B cell (primary cell): ENCODE results near the gene KIF2A. TPM values are rescaled to one million over a fixed set of nuclear protein-coding genes. Genes with fewer than 3 reads are reported as not detected.

ENCODE experiments used
- ATAC-seq: fragments of 200-7000 bp; cut with Tn5 transposase; one replicate; pipeline ENCODE4 v1.10.0; 2021; ENCODE audit warnings: low read depth, mild to moderate bottlenecking, moderate number of reproducible peaks, moderate library complexity
- CTCF ChIA-PET: fragments of 350-600 bp; sonication (Branson Sonifier 250); formaldehyde crosslinking; loops from one replicate; lab custom pipeline; 2021; ENCODE audit warnings: antibody characterized with exemption, inconsistent platforms; lab: Charles Lee
- POLR2A ChIA-PET: fragments of 350-600 bp; sonication (Branson Sonifier 250); formaldehyde crosslinking; loops from one replicate; lab custom pipeline; 2021; ENCODE audit warnings: antibody characterized with exemption; lab: Charles Lee
- DNase-seq: peaks from one replicate; pipeline ENCODE4 v3.0.0; 2013
- H2AFZ ChIP-seq: 2 replicates; pipeline ENCODE4 v1.6.1; 2012; ENCODE audit warnings: mild to moderate bottlenecking, low read depth, low read length; ENCODE audit not compliant: insufficient read depth, poor library complexity, severe bottlenecking
- H3K27ac ChIP-seq, 2 donors: 1 replicate in 1 of 2; 2 replicates in 1 of 2; pipeline ENCODE4 v1.5.1; 2012 to 2013; ENCODE audit warnings: low read length in 2 of 2, mild to moderate bottlenecking in 2 of 2, moderate library complexity in 1 of 2
- H3K27me3 ChIP-seq, 4 experiments: fragments of 200-600 bp in 1 of 4; sonication (generic) in 1 of 4; replicated peaks in 1 of 4; 1 replicate in 2 of 4; 2 replicates in 2 of 4; pipeline versions ENCODE4 v1.6.1 to v1.7.0; 2013 to 2016; ENCODE audit warnings: low read length in 3 of 4, mild to moderate bottlenecking in 2 of 4, mixed read lengths in 1 of 4, moderate library complexity in 1 of 4; ENCODE audit not compliant: insufficient read depth in 4 of 4, control insufficient read depth in 3 of 4; ENCODE audit errors: control extremely low read depth in 1 of 4
- H3K36me3 ChIP-seq, 2 experiments: replicated peaks in 1 of 2; 1 replicate in 1 of 2; 2 replicates in 1 of 2; pipeline versions ENCODE4 v1.6.1 to v1.7.1; 2013; ENCODE audit warnings: low read length in 1 of 2; ENCODE audit not compliant: insufficient read depth in 2 of 2, control insufficient read depth in 1 of 2; ENCODE audit errors: control extremely low read depth in 1 of 2, extremely low read depth in 1 of 2
- H3K4me1 ChIP-seq, 2 donors: fragments of 200-600 bp in 1 of 2; sonication (generic) in 1 of 2; 1 replicate in 1 of 2; 2 replicates in 1 of 2; pipeline versions ENCODE4 v1.5.1 to v1.6.1; 2013 to 2017; ENCODE audit warnings: low read length in 2 of 2; ENCODE audit not compliant: control insufficient read depth in 2 of 2, insufficient read depth in 2 of 2
- H3K4me2 ChIP-seq: replicated peaks from 2 replicates; pipeline ENCODE3; 2012; ENCODE audit warnings: mild to moderate bottlenecking, low read depth, low read length; ENCODE audit not compliant: poor library complexity, severe bottlenecking
- H3K4me3 ChIP-seq, 5 experiments: fragments of 200-600 bp in 1 of 5; sonication (generic) in 1 of 5; 1 replicate in 3 of 5; 2 replicates in 2 of 5; pipeline versions ENCODE4 v1.5.1 to v1.7.0; 2011 to 2016; ENCODE audit warnings: low read length in 4 of 5, mild to moderate bottlenecking in 4 of 5, low read depth in 2 of 5, control low read depth in 1 of 5, moderate library complexity in 1 of 5; ENCODE audit not compliant: insufficient read depth in 1 of 5; ENCODE audit errors: control extremely low read depth in 1 of 5, extremely low read depth in 1 of 5
- H3K79me2 ChIP-seq: fragments of 200-600 bp; sonication (generic); one replicate; pipeline ENCODE4 v1.6.0; 2016; ENCODE audit warnings: low read length; ENCODE audit not compliant: control insufficient read depth, insufficient read depth
- H3K9ac ChIP-seq: fragments of 200-600 bp; sonication (generic); 2 replicates; pipeline ENCODE4 v1.6.1; 2017; ENCODE audit warnings: mild to moderate bottlenecking, low read length, moderate library complexity
- H3K9me3 ChIP-seq, 3 donors: one replicate each; pipeline versions ENCODE4 v1.6.1 to v1.7.1; 2013; ENCODE audit warnings: low read length in 2 of 3; ENCODE audit not compliant: control insufficient read depth in 2 of 3, insufficient read depth in 1 of 3; ENCODE audit errors: control extremely low read depth in 1 of 3
- H4K20me1 ChIP-seq: 2 replicates; pipeline ENCODE4 v1.6.0; 2012; ENCODE audit warnings: mild to moderate bottlenecking, low read length; ENCODE audit not compliant: insufficient read depth, control insufficient read depth, poor library complexity, severe bottlenecking
- H3K27ac Mint-ChIP-seq: one replicate; pipeline ENCODE4 v1.8.0; 2021; ENCODE audit warnings: mixed read lengths
- H3K27me3 Mint-ChIP-seq: one replicate; pipeline ENCODE4 v1.8.0; 2021; ENCODE audit warnings: mixed read lengths
- H3K4me1 Mint-ChIP-seq: one replicate; pipeline ENCODE4 v1.8.0; 2021; ENCODE audit warnings: mixed read lengths
- H3K4me3 Mint-ChIP-seq: one replicate; pipeline ENCODE4 v1.8.0; 2021; ENCODE audit warnings: mixed read lengths
- H3K9me3 Mint-ChIP-seq: one replicate; pipeline ENCODE4 v1.8.0; 2022; ENCODE audit warnings: mixed read lengths; ENCODE audit not compliant: insufficient read depth
- EZH2 ChIP-seq: IDR thresholded peaks from 2 replicates; pipeline ENCODE4 v1.6.1; 2012; ENCODE audit warnings: borderline replicate concordance, low read depth, mild to moderate bottlenecking, moderate library complexity, low read length; ENCODE audit not compliant: insufficient read depth, poor library complexity, severe bottlenecking
- WGBS: methylation state at CpG from one replicate; pipeline ENCODE4 v1.1.5; 2013; ENCODE audit warnings: missing lambda C conversion rate; ENCODE audit not compliant: insufficient coverage; 5-methylcytosine and 5-hydroxymethylcytosine counted together
- intact Hi-C: fragments of 100-400 bp; cut with micrococcal nuclease; formaldehyde crosslinking; loops from one replicate; pipeline ENCODE4 v1.10.0; 2022
- polyA plus RNA-seq: library from polyadenylated mRNA; depleted of rRNA; stranded (reverse); fragments of >200 nt; gene quantifications from 2 replicates; pipeline ENCODE4 v1.2.3, GENCODE V29; 2012
- total RNA-seq, 2 donors: library from RNA; stranded (reverse); fragments of 120-200 nt in 1 of 2; gene quantifications; 1 replicate in 1 of 2; 2 replicates in 1 of 2; pipeline versions ENCODE4 v1.2.3 to v1.2.4, GENCODE V29; 2013 to 2022
- TF ChIP-seq, protein P1 (sequence below): fragments of 200-600 bp; IDR thresholded peaks from one replicate; pipeline ENCODE4 v1.8.0; 2022; ENCODE audit warnings: antibody characterized with exemption, mild to moderate bottlenecking

The KIF2A gene
- total and polyA plus RNA-seq, 2 donors (not counting 1 experiment from before 2014, with no cell fraction given), result 12.9 to 59.0 TPM

DNA sequence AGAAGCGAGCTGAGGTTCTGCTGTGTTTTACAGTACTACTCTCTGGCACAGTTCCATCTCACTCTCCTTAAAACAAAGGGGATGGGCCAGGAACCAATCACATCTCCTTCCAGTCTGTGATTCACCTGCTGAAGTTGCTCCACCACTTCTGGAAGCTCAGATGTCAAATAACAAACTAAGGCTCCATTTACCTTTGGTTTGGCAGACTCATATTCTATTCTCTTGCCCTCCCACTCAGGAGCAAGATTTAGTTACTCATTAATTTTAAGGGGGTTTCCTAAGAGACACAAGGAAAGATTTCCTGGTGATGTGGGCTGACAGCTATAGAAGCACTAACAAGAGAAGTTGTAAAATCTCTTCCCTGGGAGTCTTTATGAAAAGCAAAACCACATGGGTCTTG is 37.8 kb upstream of the KIF2A start:
- Histone ChIP-seq H3K27ac (no peak overlapping the region), H3K4me3 (no peak overlapping the region), H4K20me1 (no peaks in the 10 kb centered on the region), H3K79me2 (no peaks in the 10 kb centered on the region), H3K27me3 (no peaks in the 10 kb centered on the region), H3K9ac (no peak overlapping the region), H3K9me3 (no peaks in the 10 kb centered on the region), H3K4me2 (no peak overlapping the region), H2AFZ (no peak overlapping the region), H3K4me1 (no peaks in the 10 kb centered on the region), H3K36me3 (no peaks in the 10 kb centered on the region)
- POLR2A ChIA-PET, result no interaction called here
- intact Hi-C loops, result no loop called here
- H3K4me1 Mint-ChIP-seq, result no peaks in the 10 kb centered on the region
- DNase-seq, result no peak
- H3K27me3 Mint-ChIP-seq, result peaks cover 3% of the 10 kb centered on the region
- no peaks in the 10 kb centered on the region for H3K9me3 Mint-ChIP-seq
- ATAC-seq, result no peak
- WGBS, result 100% methylated on average over 1 of the region's 1 CpG
- no peak overlapping the region for H3K27ac Mint-ChIP-seq
- no peak for TF ChIP-seq EZH2
- CTCF ChIA-PET, result no interaction called here
- H3K4me3 Mint-ChIP-seq, result no peak overlapping the region

GRCh38 chr5:62268792-62269191 is 37.2 kb upstream of the KIF2A start:
- Histone ChIP-seq H3K4me3 (no peak overlapping the region), H3K27ac (no peak overlapping the region), H2AFZ (no peak overlapping the region), H3K27me3 (no peaks in the 10 kb centered on the region), H3K9me3 (no peaks in the 10 kb centered on the region), H3K36me3 (no peaks in the 10 kb centered on the region), H3K4me1 (no peaks in the 10 kb centered on the region), H4K20me1 (no peaks in the 10 kb centered on the region), H3K9ac (no peak overlapping the region), H3K4me2 (no peak overlapping the region), H3K79me2 (no peaks in the 10 kb centered on the region)
- ATAC-seq (no peak), DNase-seq (no peak)
- POLR2A ChIA-PET, result no interaction called here
- Mint-ChIP-seq H3K27ac (no peak overlapping the region), H3K4me1 (no peaks in the 10 kb centered on the region), H3K4me3 (no peak overlapping the region), H3K9me3 (no peaks in the 10 kb centered on the region), H3K27me3 (peaks cover 3% of the 10 kb centered on the region)
- CTCF ChIA-PET, result no interaction called here
- no CpG with 5 or more reads among the region's 2 CpGs for WGBS
- intact Hi-C loops, result no loop called here
- TF ChIP-seq, protein P1, sequence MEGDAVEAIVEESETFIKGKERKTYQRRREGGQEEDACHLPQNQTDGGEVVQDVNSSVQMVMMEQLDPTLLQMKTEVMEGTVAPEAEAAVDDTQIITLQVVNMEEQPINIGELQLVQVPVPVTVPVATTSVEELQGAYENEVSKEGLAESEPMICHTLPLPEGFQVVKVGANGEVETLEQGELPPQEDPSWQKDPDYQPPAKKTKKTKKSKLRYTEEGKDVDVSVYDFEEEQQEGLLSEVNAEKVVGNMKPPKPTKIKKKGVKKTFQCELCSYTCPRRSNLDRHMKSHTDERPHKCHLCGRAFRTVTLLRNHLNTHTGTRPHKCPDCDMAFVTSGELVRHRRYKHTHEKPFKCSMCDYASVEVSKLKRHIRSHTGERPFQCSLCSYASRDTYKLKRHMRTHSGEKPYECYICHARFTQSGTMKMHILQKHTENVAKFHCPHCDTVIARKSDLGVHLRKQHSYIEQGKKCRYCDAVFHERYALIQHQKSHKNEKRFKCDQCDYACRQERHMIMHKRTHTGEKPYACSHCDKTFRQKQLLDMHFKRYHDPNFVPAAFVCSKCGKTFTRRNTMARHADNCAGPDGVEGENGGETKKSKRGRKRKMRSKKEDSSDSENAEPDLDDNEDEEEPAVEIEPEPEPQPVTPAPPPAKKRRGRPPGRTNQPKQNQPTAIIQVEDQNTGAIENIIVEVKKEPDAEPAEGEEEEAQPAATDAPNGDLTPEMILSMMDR, result no peak
- TF ChIP-seq EZH2, result no peak
